ENCODE measurements around the gene PINLYP.
"Not testable (repeated sequence)": the region's sequence is repeated elsewhere in the genome, so short reads cannot be mapped to it uniquely, and the experiment has no call there.

DNA sequence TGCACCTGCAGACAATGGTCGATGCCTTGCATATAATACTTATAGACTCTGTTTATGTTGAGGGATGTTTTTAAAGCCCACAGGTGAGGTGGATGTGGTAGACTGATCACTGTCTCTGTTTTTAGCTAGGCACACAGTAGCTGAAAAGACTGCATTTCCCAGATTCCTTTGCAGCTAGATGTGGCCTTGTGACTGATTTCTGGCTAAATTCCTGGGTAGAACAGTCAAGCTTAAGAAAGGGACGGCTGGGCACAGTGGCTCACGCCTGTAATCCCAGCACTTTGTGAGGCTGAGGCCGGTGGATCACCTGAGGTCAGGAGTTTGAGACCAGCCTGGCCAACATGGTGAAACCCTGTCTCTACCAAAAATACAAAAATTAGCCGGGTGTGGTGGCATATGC, 24.7 kb downstream of the PINLYP start:
- not testable (repeated sequence) for TF ChIP-seq POLR2A, EP300, POLR2AphosphoS5 (IDR thresholded peaks at IDR 0.05)
- TF ChIP-seq, protein P1, sequence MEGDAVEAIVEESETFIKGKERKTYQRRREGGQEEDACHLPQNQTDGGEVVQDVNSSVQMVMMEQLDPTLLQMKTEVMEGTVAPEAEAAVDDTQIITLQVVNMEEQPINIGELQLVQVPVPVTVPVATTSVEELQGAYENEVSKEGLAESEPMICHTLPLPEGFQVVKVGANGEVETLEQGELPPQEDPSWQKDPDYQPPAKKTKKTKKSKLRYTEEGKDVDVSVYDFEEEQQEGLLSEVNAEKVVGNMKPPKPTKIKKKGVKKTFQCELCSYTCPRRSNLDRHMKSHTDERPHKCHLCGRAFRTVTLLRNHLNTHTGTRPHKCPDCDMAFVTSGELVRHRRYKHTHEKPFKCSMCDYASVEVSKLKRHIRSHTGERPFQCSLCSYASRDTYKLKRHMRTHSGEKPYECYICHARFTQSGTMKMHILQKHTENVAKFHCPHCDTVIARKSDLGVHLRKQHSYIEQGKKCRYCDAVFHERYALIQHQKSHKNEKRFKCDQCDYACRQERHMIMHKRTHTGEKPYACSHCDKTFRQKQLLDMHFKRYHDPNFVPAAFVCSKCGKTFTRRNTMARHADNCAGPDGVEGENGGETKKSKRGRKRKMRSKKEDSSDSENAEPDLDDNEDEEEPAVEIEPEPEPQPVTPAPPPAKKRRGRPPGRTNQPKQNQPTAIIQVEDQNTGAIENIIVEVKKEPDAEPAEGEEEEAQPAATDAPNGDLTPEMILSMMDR (IDR thresholded peaks at IDR 0.05) = not testable (repeated sequence)

All from gastroesophageal sphincter (tissue), 3 donors.